K562 (cell line): Measurements from ENCODE around the gene C10orf90. TPM values are rescaled to one million over a fixed set of nuclear protein-coding genes. Genes with fewer than 3 reads are reported as not detected.

Experiments used
- ATAC-seq: fragments of 200-7000 bp; cut with Tn5 transposase; 3 replicates; pipeline ENCODE4 v1.9.1; 2020; ENCODE audit warnings: moderate library complexity
- BruUV-seq: library from RNA; stranded (reverse); fragments of 400-500 nt; replicated peaks from 2 replicates; lab custom pipeline; 2021; lab: Mats Ljungman, UMichigan
- CTCF ChIA-PET: fragments of 300-600 bp; formaldehyde crosslinking; extraction: SDS; loops from one replicate; lab custom pipeline; 2021; ENCODE audit warnings: low intra/inter-chr PET ratio; lab: Yijun Ruan, JAX
- POLR2A ChIA-PET: fragments of 300-600, 350-650 bp; sonication (Branson Sonifier 250); formaldehyde crosslinking; extraction: SDS; loops from one replicate; lab custom pipeline; 2021; ENCODE audit warnings: antibody characterized with exemption, inconsistent platforms; lab: Yijun Ruan, JAX
- DNase-seq, 4 experiments: peaks; one replicate each; pipeline versions ENCODE4 v3.0.0 to v3.0.0-alpha.2; 2011 to 2018; ENCODE audit warnings: low spot score in 3 of 4, mixed read lengths in 3 of 4; ENCODE audit errors: extremely low read depth in 1 of 4
- FAIRE-seq: peaks from 2 replicates; lab custom pipeline; 2011; peaks lifted over from hg19 to GRCh38; lab: Jason Lieb, UNC
- H2AFZ ChIP-seq: 2 replicates; pipeline ENCODE4 v1.6.0; 2011; ENCODE audit warnings: low read depth, low read length, control low read depth, inconsistent platforms
- H3K27ac ChIP-seq: fragments of 200-600 bp; 3 replicates; pipeline ENCODE4 v1.8.0; 2011; ENCODE audit warnings: low read depth, mild to moderate bottlenecking, control low read depth, inconsistent platforms, low read length, moderate library complexity, mixed read lengths; ENCODE audit errors: extremely low read depth
- H3K27me3 ChIP-seq, 2 experiments: fragments of 300-600 bp in 1 of 2; 2 replicates in 1 of 2; 3 replicates in 1 of 2; pipeline versions ENCODE4 v1.6.0 to v1.8.0; 2011; ENCODE audit warnings: inconsistent platforms in 2 of 2, low read length in 2 of 2, mild to moderate bottlenecking in 1 of 2, mixed read lengths in 1 of 2, moderate library complexity in 1 of 2; ENCODE audit not compliant: control insufficient read depth in 2 of 2, insufficient read depth in 2 of 2
- H3K36me3 ChIP-seq: fragments of 300-600 bp; 3 replicates; pipeline ENCODE4 v1.8.0; 2011; ENCODE audit warnings: mild to moderate bottlenecking, low read length, inconsistent platforms; ENCODE audit not compliant: control insufficient read depth, insufficient read depth
- H3K4me1 ChIP-seq, 2 experiments: fragments of 200-600 bp in 1 of 2; replicated peaks in 1 of 2; 2 replicates in 1 of 2; 3 replicates in 1 of 2; pipeline versions ENCODE4 v1.5.1 to v1.8.0; 2011; ENCODE audit warnings: inconsistent platforms in 2 of 2, low read length in 2 of 2, mild to moderate bottlenecking in 1 of 2, mixed read lengths in 1 of 2, moderate library complexity in 1 of 2; ENCODE audit not compliant: control insufficient read depth in 2 of 2, insufficient read depth in 2 of 2
- H3K4me2 ChIP-seq: 2 replicates; pipeline ENCODE4 v1.6.1; 2011; ENCODE audit warnings: low read length, control low read depth, inconsistent platforms, mixed read lengths; ENCODE audit not compliant: insufficient read depth
- H3K4me3 ChIP-seq: fragments of 200-600 bp; sonication (generic), shearing (Covaris generic); 2 replicates; pipeline ENCODE4 v1.5.1; 2016; ENCODE audit warnings: control low read depth, inconsistent platforms
- H3K79me2 ChIP-seq: fragments of 200-600 bp; 3 replicates; pipeline ENCODE4 v1.8.0; 2011; ENCODE audit warnings: low read length, inconsistent platforms; ENCODE audit not compliant: control insufficient read depth, insufficient read depth
- H3K9ac ChIP-seq, 2 experiments: 2 replicates each; pipeline versions ENCODE4 v1.6.0 to v1.6.1; 2011; ENCODE audit warnings: low read depth in 2 of 2, low read length in 2 of 2, control low read depth in 1 of 2, inconsistent platforms in 1 of 2, mild to moderate bottlenecking in 1 of 2, mixed read lengths in 1 of 2; ENCODE audit not compliant: insufficient read depth in 1 of 2
- H3K9me1 ChIP-seq: one replicate; pipeline ENCODE4 v1.6.0; 2011; ENCODE audit warnings: inconsistent platforms, mild to moderate bottlenecking, low read length, moderate library complexity; ENCODE audit not compliant: control insufficient read depth, insufficient read depth
- H3K9me3 ChIP-seq: replicated peaks from 2 replicates; pipeline ENCODE4 v1.5.1; 2011; ENCODE audit warnings: low read depth, low read length, inconsistent platforms; ENCODE audit not compliant: control insufficient read depth, insufficient read depth
- H4K20me1 ChIP-seq: replicated peaks from 2 replicates; pipeline ENCODE4 v1.6.1; 2011; ENCODE audit warnings: low read length, inconsistent platforms, mixed read lengths; ENCODE audit not compliant: control insufficient read depth, insufficient read depth
- C11orf30 ChIP-seq: fragments of 450-650 bp; IDR thresholded peaks from 2 replicates; pipeline ENCODE4 v1.6.1; 2016; ENCODE audit warnings: low read depth, mild to moderate bottlenecking
- HBP1 ChIP-seq: fragments of 450-650 bp; formaldehyde crosslinking; IDR thresholded peaks from 2 replicates; pipeline ENCODE4 v1.4.0; 2022; ENCODE audit warnings: missing genetic modification characterization
- HCFC1 ChIP-seq: IDR thresholded peaks from 2 replicates; pipeline ENCODE4 v1.6.1; 2012; ENCODE audit warnings: low read depth, low read length, improper control_type of control experiment
- HDAC2 ChIP-seq: fragments of 450-650 bp; IDR thresholded peaks from 2 replicates; pipeline ENCODE4 v1.6.1; 2016; ENCODE audit warnings: mild to moderate bottlenecking
- NR2C2 ChIP-seq, 2 experiments: fragments of 200-800 bp in 1 of 2; sonication (Bioruptor generic) in 1 of 2; sonication (generic) in 1 of 2; formaldehyde crosslinking in 1 of 2; IDR thresholded peaks; 2 replicates each; pipeline versions ENCODE4 v1.6.1 to v1.8.0; 2016 to 2022; ENCODE audit warnings: mild to moderate bottlenecking in 1 of 2, missing compliant biosample characterization in 1 of 2, missing genetic modification characterization in 1 of 2, missing genetic modification reagents in 1 of 2
- PRPF4 ChIP-seq: fragments of 200-400 bp; formaldehyde crosslinking; IDR thresholded peaks from one replicate; pipeline ENCODE4 v1.6.1; 2017; ENCODE audit warnings: low read length, low read depth, mild to moderate bottlenecking; ENCODE audit not compliant: insufficient read depth, poor library complexity, severe bottlenecking
- RFX1 ChIP-seq: fragments of 450-650 bp; IDR thresholded peaks from 2 replicates; pipeline ENCODE4 v1.6.1; 2016; ENCODE audit warnings: mild to moderate bottlenecking, moderate library complexity
- RFX5 ChIP-seq: IDR thresholded peaks from 2 replicates; pipeline ENCODE4 v1.6.1; 2011; ENCODE audit warnings: low read depth, mild to moderate bottlenecking, improper control_type of control experiment, low read length
- TRIM25 ChIP-seq: fragments of 450-650 bp; IDR thresholded peaks from 2 replicates; pipeline ENCODE4 v1.7.0; 2016; ENCODE audit warnings: borderline replicate concordance
- TRIM28 ChIP-seq: fragments of 450-650 bp; IDR thresholded peaks from 2 replicates; pipeline ENCODE4 v1.6.1; 2017
- ZBTB17 ChIP-seq: fragments of 450-650 bp; formaldehyde crosslinking; IDR thresholded peaks from 2 replicates; pipeline ENCODE4 v1.4.0; 2020; ENCODE audit warnings: mild to moderate bottlenecking
- ZEB2 ChIP-seq: fragments of 450-650 bp; IDR thresholded peaks from 2 replicates; pipeline ENCODE4 v1.6.1; 2016
- ZNF212 ChIP-seq: fragments of 450-650 bp; formaldehyde crosslinking; IDR thresholded peaks from 2 replicates; pipeline ENCODE4 v1.4.0; 2020; ENCODE audit warnings: mild to moderate bottlenecking
- ZNF41 ChIP-seq: fragments of 250-450 bp; sonication (Bioruptor Pico); conservative IDR thresholded peaks from 2 replicates; pipeline ENCODE4 v1.4.0; 2020; ENCODE audit warnings: mild to moderate bottlenecking
- ZNF584 ChIP-seq: fragments of 200-800 bp; sonication (Bioruptor generic); IDR thresholded peaks from 2 replicates; pipeline ENCODE4 v1.6.1; 2016; ENCODE audit warnings: low read depth, mild to moderate bottlenecking, missing genetic modification characterization, missing compliant biosample characterization
- WGBS: fragments of 100-300 bp; shearing (Covaris generic); methylation state at CpG from one replicate; pipeline ENCODE4 v1.1.6; 2016; ENCODE audit warnings: low coverage, mixed read lengths; ENCODE audit not compliant: insufficient coverage; ENCODE audit errors: missing lambda C conversion rate; 5-methylcytosine and 5-hydroxymethylcytosine counted together
- in situ Hi-C: fragments of 300-500 bp; cut with MboI; formaldehyde crosslinking; loops from 4 replicates; pipeline ENCODE4 v1.15.0; 2018; ENCODE audit warnings: inconsistent platforms, mixed read lengths
- intact Hi-C: fragments of 100-400 bp; cut with micrococcal nuclease; formaldehyde crosslinking; loops from 2 replicates; pipeline ENCODE4 v1.14.2; 2022
- polyA plus RNA-seq, 8 experiments: library from polyadenylated mRNA; depleted of rRNA in 4 of 8; stranded (reverse) in 5 of 8; unstranded in 3 of 8; fragments of >200 nt; fragmentation: Nextera tagmentation in 2 of 8; fragmentation: Illumina TruSeq in 1 of 8; extraction: Ambion mirVana in 2 of 8; extraction: Trizol in 1 of 8; gene quantifications; 2 replicates each; pipeline versions ENCODE4 v1.2.1 to v1.2.3, GENCODE V29; 2011 to 2014; ENCODE audit warnings: inconsistent platforms in 1 of 8, missing spikeins in 1 of 8
- total RNA-seq, 7 experiments: library from RNA; depleted of rRNA in 6 of 7; stranded (reverse); fragments of >200 nt in 6 of 7; fragmentation: Illumina TruSeq in 2 of 7; extraction: Trizol in 2 of 7; gene quantifications; 2 replicates each; pipeline versions ENCODE4 v1.2.1 to v1.2.3, GENCODE V29; 2011 to 2021; ENCODE audit warnings: low replicate concordance in 1 of 7
- TF ChIP-seq, protein P1 (sequence below), 2 experiments: fragments of 150-350 bp in 1 of 2; IDR thresholded peaks; 2 replicates each; pipeline ENCODE4 v1.6.1; 2012 to 2016; ENCODE audit warnings: low read depth in 2 of 2, low read length in 2 of 2, mild to moderate bottlenecking in 1 of 2, moderate library complexity in 1 of 2

The C10orf90 gene
- total and polyA plus RNA-seq, 9 of the 15 experiments (the other 6 are each of a cell fraction or from before 2014, with no cell fraction given): not detected

DNA sequence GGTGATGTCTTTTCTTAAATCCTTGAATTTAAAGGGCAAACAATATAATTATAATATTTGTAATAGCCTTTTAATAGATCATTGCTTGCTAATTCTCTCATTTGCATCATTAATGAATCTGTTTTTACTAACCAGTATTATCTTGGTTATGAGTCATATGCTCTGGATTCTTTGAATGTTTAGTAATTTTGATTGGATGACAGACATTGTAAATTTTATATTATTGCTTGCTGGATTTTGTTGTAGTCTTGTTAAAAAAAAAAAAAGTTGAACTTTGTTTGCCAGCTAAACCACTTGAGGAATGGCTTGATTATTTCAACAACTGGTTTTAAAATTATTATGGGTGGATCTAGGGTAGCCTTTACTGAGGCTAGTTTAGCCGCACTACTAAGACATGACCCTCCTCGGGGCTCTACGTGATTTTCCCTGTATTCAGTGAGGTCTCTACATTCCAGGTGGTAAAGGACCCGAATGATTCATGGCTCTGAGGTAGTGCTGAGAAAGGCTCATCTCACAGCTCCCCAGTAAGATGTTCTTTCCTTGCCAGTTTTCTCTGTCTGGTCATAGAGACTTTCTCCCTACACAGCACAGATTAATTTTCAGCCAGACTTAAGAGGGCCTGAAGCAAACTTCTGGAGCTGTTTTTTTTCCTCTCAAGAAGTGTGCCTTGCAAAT lies 8.5 kb downstream of the C10orf90 start:
- DNase-seq: no peak
- Histone ChIP-seq H3K79me2 (no peaks in the 10 kb centered on the region), H3K9ac (no peak overlapping the region), H3K27me3 (no peaks in the 10 kb centered on the region; a peak in 1 of 5 replicates), H3K9me3 (no peaks in the 10 kb centered on the region), H3K27ac (no peak overlapping the region), H4K20me1 (no peaks in the 10 kb centered on the region), H3K36me3 (no peaks in the 10 kb centered on the region), H2AFZ (no peak overlapping the region), H3K4me1 (no peaks in the 10 kb centered on the region), H3K9me1 (no peaks in the 10 kb centered on the region), H3K4me2 (no peak overlapping the region), H3K4me3 (no peak overlapping the region)
- 0% methylated on average over 4 of the region's 4 CpGs for WGBS
- intact Hi-C loops: no loop called here
- ATAC-seq: no peak
- POLR2A ChIA-PET: interaction anchor here (0.6 kb wide), 1 partner anchor 51 kb away, joined by 3 read pairs; no protein-coding TSS in a partner anchor
- CTCF ChIA-PET: no interaction called here
- BruUV-seq: no TSS peak
- FAIRE-seq: no peak
- in situ Hi-C loops: no loop called here
- no peak for TF ChIP-seq ZNF584 (CRISPR knock-in tag)
- no peak for TF ChIP-seq NR2C2 (CRISPR knock-in tag; IDR thresholded peaks at IDR 0.05)
- no peak for TF ChIP-seq NR2C2 (tag; IDR thresholded peaks at IDR 0.05)
- TF ChIP-seq ZNF212 (CRISPR knock-in tag): no peak
- no peak for TF ChIP-seq ZNF41 (CRISPR knock-in tag)
- TF ChIP-seq, protein P1, sequence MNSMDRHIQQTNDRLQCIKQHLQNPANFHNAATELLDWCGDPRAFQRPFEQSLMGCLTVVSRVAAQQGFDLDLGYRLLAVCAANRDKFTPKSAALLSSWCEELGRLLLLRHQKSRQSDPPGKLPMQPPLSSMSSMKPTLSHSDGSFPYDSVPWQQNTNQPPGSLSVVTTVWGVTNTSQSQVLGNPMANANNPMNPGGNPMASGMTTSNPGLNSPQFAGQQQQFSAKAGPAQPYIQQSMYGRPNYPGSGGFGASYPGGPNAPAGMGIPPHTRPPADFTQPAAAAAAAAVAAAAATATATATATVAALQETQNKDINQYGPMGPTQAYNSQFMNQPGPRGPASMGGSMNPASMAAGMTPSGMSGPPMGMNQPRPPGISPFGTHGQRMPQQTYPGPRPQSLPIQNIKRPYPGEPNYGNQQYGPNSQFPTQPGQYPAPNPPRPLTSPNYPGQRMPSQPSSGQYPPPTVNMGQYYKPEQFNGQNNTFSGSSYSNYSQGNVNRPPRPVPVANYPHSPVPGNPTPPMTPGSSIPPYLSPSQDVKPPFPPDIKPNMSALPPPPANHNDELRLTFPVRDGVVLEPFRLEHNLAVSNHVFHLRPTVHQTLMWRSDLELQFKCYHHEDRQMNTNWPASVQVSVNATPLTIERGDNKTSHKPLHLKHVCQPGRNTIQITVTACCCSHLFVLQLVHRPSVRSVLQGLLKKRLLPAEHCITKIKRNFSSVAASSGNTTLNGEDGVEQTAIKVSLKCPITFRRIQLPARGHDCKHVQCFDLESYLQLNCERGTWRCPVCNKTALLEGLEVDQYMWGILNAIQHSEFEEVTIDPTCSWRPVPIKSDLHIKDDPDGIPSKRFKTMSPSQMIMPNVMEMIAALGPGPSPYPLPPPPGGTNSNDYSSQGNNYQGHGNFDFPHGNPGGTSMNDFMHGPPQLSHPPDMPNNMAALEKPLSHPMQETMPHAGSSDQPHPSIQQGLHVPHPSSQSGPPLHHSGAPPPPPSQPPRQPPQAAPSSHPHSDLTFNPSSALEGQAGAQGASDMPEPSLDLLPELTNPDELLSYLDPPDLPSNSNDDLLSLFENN (IDR thresholded peaks at IDR 0.05; ENCODE audit: low read depth in 2 of 2, low read length in 2 of 2): no peak
- no peak for TF ChIP-seq C11orf30
- no peak for TF ChIP-seq TRIM28
- TF ChIP-seq HBP1 (CRISPR knock-in tag): no peak
- no peak for TF ChIP-seq HDAC2
- TF ChIP-seq HCFC1: no peak
- TF ChIP-seq RFX1: no peak
- no peak for TF ChIP-seq RFX5
- no peak for TF ChIP-seq TRIM25
- TF ChIP-seq ZEB2: no peak
- no peak for TF ChIP-seq PRPF4
- no peak for TF ChIP-seq ZBTB17 (CRISPR knock-in tag)
